Testis (tissue), 3 donors: ENCODE measurements around the gene RNF220. TPM values are rescaled to one million over a fixed set of nuclear protein-coding genes. Genes with fewer than 3 reads are reported as not detected.
"Not testable (repeated sequence)": the region's sequence is repeated elsewhere in the genome, so short reads cannot be mapped to it uniquely, and the experiment has no call there.

Experiments
- DNase-seq: peaks from one replicate; pipeline ENCODE4 v3.0.0-alpha.2; 2019
- H3K27ac ChIP-seq, 2 donors: fragments of 200-600 bp; sonication (generic); one replicate each; pipeline ENCODE4 v1.5.1; 2019
- H3K27me3 ChIP-seq: fragments of 200-600 bp; sonication (generic); one replicate; pipeline ENCODE4 v1.5.1; 2019
- H3K36me3 ChIP-seq: fragments of 200-600 bp; sonication (generic); one replicate; pipeline ENCODE4 v1.5.1; 2017; ENCODE audit warnings: low read depth; ENCODE audit errors: missing control alignments
- H3K4me1 ChIP-seq: fragments of 200-600 bp; sonication (generic); one replicate; pipeline ENCODE4 v1.5.1; 2019
- H3K4me3 ChIP-seq, 2 donors: fragments of 200-600 bp; sonication (generic); one replicate each; pipeline ENCODE4 v1.5.1; 2017 to 2019
- H3K9me3 ChIP-seq: fragments of 200-600 bp; sonication (generic); one replicate; pipeline ENCODE4 v1.5.1; 2017
- CTCF ChIP-seq, 3 experiments: fragments of 450-650 bp in 2 of 3; fragments of 200-600 bp in 1 of 3; sonication (generic) in 1 of 3; IDR thresholded peaks; one replicate each; pipeline ENCODE4 v1.5.1; 2016 to 2019; ENCODE audit warnings: antibody characterized with exemption in 3 of 3, mild to moderate bottlenecking in 2 of 3, moderate library complexity in 1 of 3
- POLR2A ChIP-seq: fragments of 450-650 bp; IDR thresholded peaks from one replicate; pipeline ENCODE4 v1.6.1; 2017; ENCODE audit warnings: antibody characterized with exemption, mild to moderate bottlenecking, moderate library complexity
- WGBS, 2 donors: methylation state at CpG; one replicate each; pipeline ENCODE4 v1.1.5; 2018; 5-methylcytosine and 5-hydroxymethylcytosine counted together
- intact Hi-C: fragments of 100-400 bp; cut with DNase I; formaldehyde crosslinking; loops from one replicate; pipeline ENCODE4 v1.15.1; 2023; ENCODE audit warnings: low total_unique reads
- polyA plus RNA-seq: library from polyadenylated mRNA; stranded (reverse); fragments of 350-450 nt; fragmentation: Illumina TruSeq; extraction: RNeasy Lipid Tissue Mini Kit (QIAGEN cat#74804); gene quantifications from one replicate; pipeline ENCODE4 v1.2.3, GENCODE V29; 2014; ENCODE audit warnings: low read depth, low replicate concordance; ENCODE audit not compliant: insufficient read depth
- total RNA-seq, 2 donors: library from RNA; depleted of rRNA; stranded (reverse); fragments of >200 nt; gene quantifications; one replicate each; pipeline ENCODE4 v1.2.3, GENCODE V29; 2016

The RNF220 gene
- total and polyA plus RNA-seq, 3 donors from 2014 or later, result 99.3 to 148 (median 126) TPM

GRCh38 chr1:44501047-44501890 is 96.2 kb downstream of the RNF220 start:
- 56 to 61% methylated on average over 13 of the region's 13 CpGs for WGBS, 2 donors
- Histone ChIP-seq H3K4me3 (no peak overlapping the region), H3K27me3 (no peaks in the 10 kb centered on the region), H3K27ac (no peak overlapping the region), H3K4me1 (no peaks in the 10 kb centered on the region), H3K36me3 (no peaks in the 10 kb centered on the region), H3K9me3 (no peaks in the 10 kb centered on the region)
- no peak for TF ChIP-seq POLR2A
- no peak for TF ChIP-seq CTCF (IDR thresholded peaks at IDR 0.05)
- no peak for DNase-seq
- intact Hi-C loops, result no loop called here

GRCh38 chr1:44502823-44503222 is 97.8 kb downstream of the RNF220 start:
- H3K27me3 ChIP-seq, H3K4me1 ChIP-seq, H3K36me3 ChIP-seq: not testable (repeated sequence)

GRCh38 chr1:44503625-44504024 is 98.6 kb downstream of the RNF220 start:
- Histone ChIP-seq H3K27ac (no peak overlapping the region), H3K36me3 (no peaks in the 10 kb centered on the region), H3K27me3 (no peaks in the 10 kb centered on the region), H3K9me3 (no peaks in the 10 kb centered on the region), H3K4me3 (no peak overlapping the region), H3K4me1 (no peaks in the 10 kb centered on the region)
- TF ChIP-seq POLR2A, result no peak
- no peak for TF ChIP-seq CTCF (IDR thresholded peaks at IDR 0.05)
- intact Hi-C loops, result no loop called here
- WGBS, 2 donors, result 90 to 91% methylated on average over 6 of the region's 6 CpGs
- DNase-seq, result no peak

More at GRCh38 chr1:44502823-44503222, 97.8 kb downstream of the RNF220 start:
- H3K4me3 ChIP-seq, H3K27ac ChIP-seq, intact Hi-C loops, DNase-seq, H3K9me3 ChIP-seq: not testable (repeated sequence)
- WGBS, 2 donors, result 96 to 98% methylated on average over 6 of the region's 6 CpGs

GRCh38 chr1:44505210-44505993 is 100.3 kb downstream of the RNF220 start:
- DNase-seq, result peak; percentile 39
- WGBS, 2 donors, result 64 to 68% methylated on average over 19 to 20 of the region's 20 CpGs
- Histone ChIP-seq H3K27me3 (no peaks in the 10 kb centered on the region), H3K9me3 (no peaks in the 10 kb centered on the region), H3K4me3 (no peak overlapping the region), H3K36me3 (no peaks in the 10 kb centered on the region), H3K27ac (no peak overlapping the region), H3K4me1 (no peaks in the 10 kb centered on the region)
- intact Hi-C loops, result no loop called here
- TF ChIP-seq POLR2A, result no peak
- TF ChIP-seq CTCF (IDR thresholded peaks at IDR 0.05), result no peak
